ENCODE data around the gene DTNB. TPM values are rescaled to one million over a fixed set of nuclear protein-coding genes. Genes with fewer than 3 reads are reported as not detected.

Gene DTNB
- polyA plus RNA-seq, 1 of the 3 experiments (the other 2 are of a cell fraction), result 15.3 TPM

DNA sequence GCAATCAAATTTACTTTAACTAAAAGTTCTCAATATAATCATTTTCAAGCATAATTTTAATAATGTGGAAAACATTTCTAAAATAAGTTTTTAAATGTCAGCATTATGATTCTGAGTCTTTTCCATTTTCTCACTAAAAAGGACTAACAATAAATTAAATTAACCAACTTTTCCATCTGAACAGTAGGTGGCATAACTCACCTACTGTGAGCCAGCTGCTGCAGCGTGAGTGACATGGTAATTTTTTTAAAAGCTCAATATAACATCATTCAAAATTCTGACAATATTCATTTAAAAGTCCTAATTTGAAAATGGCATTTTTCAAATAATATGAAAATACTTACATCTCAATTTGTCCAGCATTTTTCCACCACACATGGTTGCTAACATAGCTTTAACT, 66.5 kb downstream of the DTNB start:
- H3K27me3 ChIP-seq (ENCODE audit: insufficient read depth), result no peaks in the 10 kb centered on the region
- H3F3A ChIP-seq (replicated peaks; ENCODE audit: insufficient read depth), result no peaks in the 10 kb centered on the region
- TF ChIP-seq, protein P1, sequence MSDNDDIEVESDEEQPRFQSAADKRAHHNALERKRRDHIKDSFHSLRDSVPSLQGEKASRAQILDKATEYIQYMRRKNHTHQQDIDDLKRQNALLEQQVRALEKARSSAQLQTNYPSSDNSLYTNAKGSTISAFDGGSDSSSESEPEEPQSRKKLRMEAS (IDR thresholded peaks at IDR 0.05; ENCODE audit: low read depth), result no peak
- no peak for TF ChIP-seq CHD2 (IDR thresholded peaks at IDR 0.05; ENCODE audit: low read length, partially characterized antibody)
- peak; percentile 92 for TF ChIP-seq CTCF (IDR thresholded peaks at IDR 0.05)
- peak; percentile 69 for TF ChIP-seq PBX3 (IDR thresholded peaks at IDR 0.05)
- TF ChIP-seq SMC3 (IDR thresholded peaks at IDR 0.05; ENCODE audit: low read depth, low read length), result peak; percentile 77
- TF ChIP-seq RAD21 (IDR thresholded peaks at IDR 0.05; ENCODE audit: low read length), result peak; percentile 86
- 46% methylated on average over 1 of the region's 1 CpG for WGBS (ENCODE audit: low lambda C conversion rate)
- ChIA-PET CTCF (interaction anchor here (0.6 to 4.3 kb wide), 37 partner anchors 8 to 669 kb away, joined by 3 to 92 read pairs (median 4); no protein-coding TSS in a partner anchor), POLR2A (no interaction called here)
- H3K4me1 ChIP-seq (ENCODE audit: control insufficient read depth in 1 of 2, insufficient read depth in 2 of 2, low read depth in 1 of 2, low read length in 1 of 2), result peaks cover 0 to 4% of the 10 kb centered on the region in 2 experiments; a peak in 1 of 4 replicates
- peak; percentile 39 for DNase-seq
- no peaks in the 10 kb centered on the region for H3K9me3 ChIP-seq
- H3K4me2 ChIP-seq, result no peak overlapping the region
- H3K27ac ChIP-seq (ENCODE audit: low read depth in 2 of 2, low read length in 1 of 2), result no peak overlapping the region
- no peak overlapping the region for H3K9ac ChIP-seq
- H4K20me1 ChIP-seq (ENCODE audit: insufficient read depth), result no peaks in the 10 kb centered on the region
- H3K9me2 ChIP-seq, result no peaks in the 10 kb centered on the region
- H3K4me3 ChIP-seq (ENCODE audit: low read depth in 2 of 2, low read length in 1 of 2), result no peak overlapping the region
- H2AFZ ChIP-seq (ENCODE audit: low read depth), result no peak overlapping the region
- no peaks in the 10 kb centered on the region; the same call in 1 of the 2 replicates for H3K79me2 ChIP-seq (ENCODE audit: insufficient read depth)
- H3K36me3 ChIP-seq (replicated peaks in 1 of 2; ENCODE audit: control insufficient read depth in 1 of 2, insufficient read depth in 2 of 2, low read length in 1 of 2), result no peaks in the 10 kb centered on the region

DNA sequence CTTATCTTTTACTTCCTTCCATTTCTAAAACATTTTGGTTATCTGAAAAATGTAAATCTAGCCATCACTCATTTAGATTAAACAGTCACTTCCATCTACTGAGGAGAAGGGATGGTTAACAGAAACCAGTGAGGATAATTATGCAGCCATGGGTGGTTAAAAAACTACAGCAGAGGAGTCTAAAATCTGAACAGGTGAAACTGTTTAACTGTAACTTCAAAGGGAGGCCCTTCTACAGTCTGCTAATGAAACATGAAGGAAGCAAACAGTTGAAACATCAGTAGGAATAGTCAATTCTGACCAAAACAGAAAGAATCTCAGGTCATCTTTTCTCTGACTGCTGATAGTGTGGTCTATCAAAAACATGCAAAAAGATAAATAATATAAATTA, 71.0 kb downstream of the DTNB start:
- Histone ChIP-seq H3F3A (replicated peaks; ENCODE audit: insufficient read depth) (no peaks in the 10 kb centered on the region), H3K27ac (ENCODE audit: low read depth in 2 of 2, low read length in 1 of 2) (no peak overlapping the region), H4K20me1 (ENCODE audit: insufficient read depth) (no peaks in the 10 kb centered on the region), H3K9me2 (no peaks in the 10 kb centered on the region), H2AFZ (ENCODE audit: low read depth) (no peak overlapping the region), H3K9me3 (no peaks in the 10 kb centered on the region), H3K9ac (no peak overlapping the region), H3K4me3 (ENCODE audit: low read depth in 2 of 2, low read length in 1 of 2) (no peak overlapping the region), H3K4me2 (no peak overlapping the region), H3K36me3 (replicated peaks in 1 of 2; ENCODE audit: control insufficient read depth in 1 of 2, insufficient read depth in 2 of 2, low read length in 1 of 2) (no peaks in the 10 kb centered on the region), H3K27me3 (ENCODE audit: insufficient read depth) (no peaks in the 10 kb centered on the region), H3K4me1 (ENCODE audit: control insufficient read depth in 1 of 2, insufficient read depth in 2 of 2, low read depth in 1 of 2, low read length in 1 of 2) (peaks cover 0 to 7% of the 10 kb centered on the region in 2 experiments; a peak in 1 of 4 replicates), H3K79me2 (ENCODE audit: insufficient read depth) (no peaks in the 10 kb centered on the region; the same call in 1 of the 2 replicates)
- no peak for DNase-seq
- CTCF ChIA-PET, result no interaction called here
- POLR2A ChIA-PET, result interaction anchor here (0.6 kb wide), 1 partner anchor 88 kb away, joined by 3 read pairs; no protein-coding TSS in a partner anchor
- TF ChIP-seq RCOR1 (IDR thresholded peaks at IDR 0.05; ENCODE audit: low read length), result no peak
- TF ChIP-seq POLR2AphosphoS5 (IDR thresholded peaks at IDR 0.05; ENCODE audit: low read depth, low read length), result no peak
- no peak for TF ChIP-seq GABPA (IDR thresholded peaks at IDR 0.05; ENCODE audit: low read depth)
- TF ChIP-seq NFIC (IDR thresholded peaks at IDR 0.05; ENCODE audit: borderline replicate concordance), result no peak
- TF ChIP-seq MXI1 (IDR thresholded peaks at IDR 0.05; ENCODE audit: low read depth, low read length), result no peak
- TF ChIP-seq EZH2phosphoT487 (IDR thresholded peaks at IDR 0.05; ENCODE audit: borderline replicate concordance, low read depth), result no peak
- TF ChIP-seq TAF1 (IDR thresholded peaks at IDR 0.05; ENCODE audit: borderline replicate concordance, low read depth, low read length), result no peak
- TF ChIP-seq, protein P1 (IDR thresholded peaks at IDR 0.05; ENCODE audit: low read depth), result no peak
- TF ChIP-seq ZBTB33 (IDR thresholded peaks at IDR 0.05; ENCODE audit: borderline replicate concordance, low read depth), result no peak
- TF ChIP-seq PBX3 (IDR thresholded peaks at IDR 0.05), result no peak
- TF ChIP-seq REST (IDR thresholded peaks at IDR 0.05; ENCODE audit: low read depth, low read length), result no peak
- TF ChIP-seq SMC3 (IDR thresholded peaks at IDR 0.05; ENCODE audit: low read depth, low read length), result no peak
- no peak for TF ChIP-seq RFX5 (IDR thresholded peaks at IDR 0.05; ENCODE audit: low read length)
- no peak for TF ChIP-seq RAD21 (IDR thresholded peaks at IDR 0.05; ENCODE audit: low read length)

Measured in SK-N-SH (cell line).